Stimulated activated naive CD8-positive, alpha-beta T cell treated with anti-CD3 and anti-CD28 coated beads, Interleukin-15, Interleukin-2, amounts not matched to agents 100 U/mL and 50 U/mL, for 24 hours (primary cell): ENCODE measurements around the gene KLF2.
"Not testable (repeated sequence)": the region's sequence is repeated elsewhere in the genome, so short reads cannot be mapped to it uniquely, and the experiment has no call there.

Experiments
- ATAC-seq: fragments of 150-1000 bp; cut with Tn5 transposase; one replicate; pipeline ENCODE4 v1.10.0; 2021
- DNase-seq: peaks from one replicate; pipeline ENCODE4 v3.0.0; 2021

The KLF2 gene

GRCh38 chr19:16338470-16339360 is 14.1 kb downstream of the KLF2 start:
- DNase-seq (peak; percentile 72), ATAC-seq (peak; percentile 70)

- DNase-seq (no peak), ATAC-seq (no peak)
Observed at GRCh38 chr19:16339361-16339725, 14.7 kb downstream of the KLF2 start.

GRCh38 chr19:16340092-16340491 is 15.5 kb downstream of the KLF2 start:
- DNase-seq (no peak), ATAC-seq (no peak)

- DNase-seq (no peak), ATAC-seq (no peak)
Observed at GRCh38 chr19:16340654-16341053, 16.0 kb downstream of the KLF2 start.

- DNase-seq (peak; percentile 62), ATAC-seq (peak; percentile 77)
Observed at GRCh38 chr19:16342002-16342715, 17.5 kb downstream of the KLF2 start.

- ATAC-seq: no peak
- no peak for DNase-seq
Observed at GRCh38 chr19:16343156-16343555, 18.5 kb downstream of the KLF2 start.

GRCh38 chr19:16345457-16345856 is 20.8 kb downstream of the KLF2 start:
- no peak for DNase-seq
- no peak for ATAC-seq

- not testable (repeated sequence) for ATAC-seq
Observed at GRCh38 chr19:16347099-16347498, 22.5 kb downstream of the KLF2 start.

GRCh38 chr19:16347706-16348105 is 23.1 kb downstream of the KLF2 start:
- DNase-seq: no peak
- ATAC-seq: no peak

More at GRCh38 chr19:16347099-16347498, 22.5 kb downstream of the KLF2 start:
- not testable (repeated sequence) for DNase-seq

GRCh38 chr19:16349551-16350152 is 25.0 kb downstream of the KLF2 start:
- no peak for ATAC-seq
- no peak for DNase-seq

- no peak for ATAC-seq
- no peak for DNase-seq
Observed at GRCh38 chr19:16351133-16351809, 26.6 kb downstream of the KLF2 start.

- DNase-seq: no peak
- ATAC-seq: peak; percentile 9
Observed at GRCh38 chr19:16355293-16356043, 30.8 kb downstream of the KLF2 start.

GRCh38 chr19:16358456-16358855 is 33.8 kb downstream of the KLF2 start:
- ATAC-seq: no peak
- no peak for DNase-seq

GRCh38 chr19:16359074-16359473 is 34.4 kb downstream of the KLF2 start:
- ATAC-seq: no peak
- DNase-seq: no peak

- DNase-seq: no peak
Observed at GRCh38 chr19:16359964-16360363, 35.3 kb downstream of the KLF2 start.

GRCh38 chr19:16360738-16361137 is 36.1 kb downstream of the KLF2 start:
- no peak for ATAC-seq
- DNase-seq: no peak

More at GRCh38 chr19:16359964-16360363, 35.3 kb downstream of the KLF2 start:
- no peak for ATAC-seq

- ATAC-seq (no peak), DNase-seq (no peak)
Observed at GRCh38 chr19:16361254-16361653, 36.6 kb downstream of the KLF2 start.

GRCh38 chr19:16361926-16362325 is 37.3 kb downstream of the KLF2 start:
- ATAC-seq: no peak
- DNase-seq: no peak

- no peak for DNase-seq
- no peak for ATAC-seq
Observed at GRCh38 chr19:16363133-16363851, 38.7 kb downstream of the KLF2 start.

- ATAC-seq (no peak), DNase-seq (no peak)
Observed at GRCh38 chr19:16363852-16364230, 39.2 kb downstream of the KLF2 start.
